GM12878 (cell line): ENCODE results near the gene HAGHL. TPM values are rescaled to one million over a fixed set of nuclear protein-coding genes. Genes with fewer than 3 reads are reported as not detected.

Source experiments
- ATAC-seq: fragments of 200-7000 bp; cut with Tn5 transposase; 3 replicates; pipeline ENCODE4 v1.9.1; 2020; ENCODE audit warnings: mild to moderate bottlenecking, moderate library complexity
- BruUV-seq: library from RNA; stranded (reverse); fragments of 400-500 nt; replicated peaks from 2 replicates; lab custom pipeline; 2021; lab: Mats Ljungman, UMichigan
- CTCF ChIA-PET: fragments of 300-600 bp; sonication (Branson Sonifier 250); formaldehyde crosslinking; extraction: SDS; loops from one replicate; lab custom pipeline; 2021; ENCODE audit warnings: inconsistent platforms; lab: Yijun Ruan, JAX
- POLR2A ChIA-PET: fragments of 350-600 bp; formaldehyde crosslinking; extraction: SDS; loops from one replicate; lab custom pipeline; 2021; ENCODE audit warnings: inconsistent platforms; lab: Charles Lee
- RAD21 ChIA-PET: fragments of 300-600 bp; sonication (Branson Sonifier 250); formaldehyde crosslinking; loops from one replicate; lab custom pipeline; 2023; ENCODE audit warnings: antibody characterized with exemption; ENCODE audit not compliant: unreplicated experiment; lab: Charles Lee
- SMC1A ChIA-PET: fragments of 300-600 bp; sonication (Branson Sonifier 250); formaldehyde crosslinking; loops from one replicate; lab custom pipeline; 2023; ENCODE audit not compliant: unreplicated experiment, uncharacterized antibody; lab: Charles Lee
- DNase-seq: peaks from one replicate; pipeline ENCODE4 v3.0.0-alpha.2; 2011; ENCODE audit warnings: low read depth, low spot score
- FAIRE-seq: peaks from 3 replicates; lab custom pipeline; 2011; peaks lifted over from hg19 to GRCh38; lab: Jason Lieb, UNC
- H2AFZ ChIP-seq: 2 replicates; pipeline ENCODE4 v1.6.0; 2011; ENCODE audit warnings: low read depth, low read length, control low read depth; ENCODE audit not compliant: control insufficient read depth
- H3K27ac ChIP-seq: 2 replicates; pipeline ENCODE4 v1.5.1; 2011; ENCODE audit warnings: control low read depth; ENCODE audit not compliant: control insufficient read depth, insufficient read depth
- H3K27me3 ChIP-seq, 2 experiments: replicated peaks in 1 of 2; 2 replicates each; pipeline versions ENCODE4 v1.6.0 to v1.6.1; 2011; ENCODE audit warnings: low read length in 1 of 2; ENCODE audit not compliant: control insufficient read depth in 2 of 2, insufficient read depth in 2 of 2
- H3K36me3 ChIP-seq, 2 experiments: 2 replicates each; pipeline ENCODE4 v1.5.1; 2011; ENCODE audit warnings: low read length in 1 of 2; ENCODE audit not compliant: control insufficient read depth in 2 of 2, insufficient read depth in 2 of 2
- H3K4me1 ChIP-seq: 2 replicates; pipeline ENCODE4 v1.6.1; 2011; ENCODE audit warnings: mild to moderate bottlenecking, low read length, moderate library complexity, mixed read lengths; ENCODE audit not compliant: control insufficient read depth, insufficient read depth
- H3K4me2 ChIP-seq: 2 replicates; pipeline ENCODE4 v1.6.0; 2011; ENCODE audit warnings: control low read depth; ENCODE audit not compliant: control insufficient read depth, insufficient read depth
- H3K4me3 ChIP-seq: fragments of 200-600 bp; sonication (generic); 2 replicates; pipeline ENCODE4 v1.5.1; 2016
- H3K79me2 ChIP-seq: 2 replicates; pipeline ENCODE4 v1.6.0; 2011; ENCODE audit warnings: low read length; ENCODE audit not compliant: control insufficient read depth, insufficient read depth
- H3K9ac ChIP-seq: 2 replicates; pipeline ENCODE4 v1.8.0; 2011; ENCODE audit warnings: low read length, control low read depth, mixed read lengths; ENCODE audit not compliant: control insufficient read depth, insufficient read depth
- H3K9me3 ChIP-seq: replicated peaks from 3 replicates; pipeline ENCODE4 v1.5.1; 2011; ENCODE audit warnings: mild to moderate bottlenecking, low read length; ENCODE audit not compliant: control insufficient read depth, insufficient read depth
- H4K20me1 ChIP-seq: 2 replicates; pipeline ENCODE4 v1.6.0; 2011; ENCODE audit not compliant: control insufficient read depth, insufficient read depth
- BACH1 ChIP-seq: fragments of 450-650 bp; IDR thresholded peaks from 2 replicates; pipeline ENCODE4 v1.6.1; 2017; ENCODE audit warnings: mild to moderate bottlenecking, borderline replicate concordance
- CBFB ChIP-seq: IDR thresholded peaks from 2 replicates; pipeline ENCODE4 v1.6.1; 2016; ENCODE audit warnings: antibody characterized with exemption, low read depth
- EP300 ChIP-seq, 2 experiments: fragments of 150-350 bp in 1 of 2; IDR thresholded peaks; 2 replicates each; pipeline ENCODE4 v1.6.1; 2011 to 2012; ENCODE audit warnings: low read depth in 2 of 2, low read length in 2 of 2, borderline replicate concordance in 1 of 2, improper control_type of control experiment in 1 of 2, inconsistent platforms in 1 of 2; ENCODE audit not compliant: control insufficient read depth in 1 of 2
- MTA2 ChIP-seq: fragments of 450-650 bp; IDR thresholded peaks from 2 replicates; pipeline ENCODE4 v1.6.1; 2016; ENCODE audit warnings: low read depth, mild to moderate bottlenecking, moderate library complexity
- RCOR1 ChIP-seq: conservative IDR thresholded peaks from 2 replicates; pipeline ENCODE4 v1.6.1; 2012; ENCODE audit warnings: low read depth, low read length, improper control_type of control experiment
- SP1 ChIP-seq: IDR thresholded peaks from one replicate; pipeline ENCODE4 v1.6.1; 2011; ENCODE audit warnings: low read depth, low read length
- TCF12 ChIP-seq: IDR thresholded peaks from 2 replicates; pipeline ENCODE4 v1.6.1; 2011; ENCODE audit warnings: low read depth, mild to moderate bottlenecking, low read length
- ZBED1 ChIP-seq: IDR thresholded peaks from 2 replicates; pipeline ENCODE4 v1.6.1; 2016; ENCODE audit warnings: borderline replicate concordance
- WGBS: methylation state at CpG from one replicate; pipeline ENCODE4 v1.1.6; 2016; ENCODE audit warnings: low lambda C conversion rate; ENCODE audit not compliant: insufficient replicate concordance, insufficient coverage; ENCODE audit errors: missing lambda C conversion rate; 5-methylcytosine and 5-hydroxymethylcytosine counted together
- in situ Hi-C: fragments of 300-500 bp; cut with MboI; formaldehyde crosslinking; loops from 9 replicates; pipeline ENCODE4 v1.14.3; 2018; ENCODE audit warnings: mixed read lengths
- intact Hi-C: fragments of 100-400 bp; cut with micrococcal nuclease; formaldehyde crosslinking; loops from one replicate; pipeline ENCODE4 v1.14.2; 2022; ENCODE audit not compliant: unreplicated experiment
- polyA plus RNA-seq, 11 experiments: library from polyadenylated mRNA; depleted of rRNA in 4 of 11; unstranded in 6 of 11; stranded (reverse) in 5 of 11; fragments of >200 nt; fragmentation: Nextera tagmentation in 4 of 11; fragmentation: Illumina TruSeq in 1 of 11; extraction: Ambion mirVana in 4 of 11; extraction: Trizol in 1 of 11; gene quantifications; 1 replicate in 1 of 11; 2 replicates in 10 of 11; pipeline versions ENCODE4 v1.2.1 to v1.2.3, GENCODE V29; 2011 to 2016; ENCODE audit warnings: inconsistent platforms in 2 of 11, missing spikeins in 2 of 11, low read depth in 1 of 11
- total RNA-seq, 4 experiments: library from RNA; depleted of rRNA in 3 of 4; stranded (reverse); fragments of >200 nt in 3 of 4; fragmentation: Illumina TruSeq in 1 of 4; extraction: Trizol in 1 of 4; gene quantifications; 2 replicates each; pipeline versions ENCODE4 v1.2.1 to v1.2.3, GENCODE V29; 2013 to 2021
- TF ChIP-seq, protein P1 (sequence below): fragments of 150-350 bp; IDR thresholded peaks from 2 replicates; pipeline ENCODE4 v1.6.1; 2016; ENCODE audit warnings: low read depth, low read length

Gene HAGHL
- total and polyA plus RNA-seq, 10 of the 15 experiments (the other 5 are each of a cell fraction or from before 2014, with no cell fraction given) = 0.23 to 44.6 (median 16.4) TPM

DNA sequence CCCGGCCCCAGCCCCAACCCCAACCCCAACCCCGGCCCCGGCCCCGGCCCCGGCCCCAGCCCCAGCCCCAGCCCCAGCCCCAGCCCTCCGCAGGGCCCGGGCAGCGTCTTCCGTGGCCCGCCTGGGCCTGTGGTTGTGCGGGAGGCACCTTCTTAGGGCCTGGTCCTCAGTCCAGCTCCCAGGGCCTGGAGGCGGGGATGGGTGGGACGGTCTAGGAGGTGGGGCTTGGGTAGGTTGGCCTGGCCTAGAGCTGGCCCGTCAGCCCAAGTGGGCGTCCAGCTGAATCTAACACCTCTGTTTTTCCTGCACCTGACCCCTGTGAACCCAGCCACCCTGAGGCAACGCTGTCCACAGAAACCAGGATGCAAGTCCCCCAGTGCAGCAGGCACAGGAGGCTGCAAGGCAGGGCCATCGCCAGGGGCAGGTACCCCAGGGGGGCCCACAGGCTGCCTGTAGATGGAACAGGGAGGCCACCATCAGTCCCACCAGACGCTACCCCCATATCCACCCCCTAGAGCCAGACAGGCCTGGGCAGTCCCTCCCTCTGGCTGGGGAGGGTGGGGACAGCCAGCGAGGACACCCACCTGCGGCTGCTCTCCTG, 42.4 kb downstream of the HAGHL start:
- WGBS = 19% methylated on average over 12 of the region's 20 CpGs
- no peaks in the 10 kb centered on the region for H3K27me3 ChIP-seq
- H3K36me3 ChIP-seq = no peaks in the 10 kb centered on the region
- no peak overlapping the region for H3K9ac ChIP-seq
- ATAC-seq (no peak), DNase-seq (no peak), FAIRE-seq (no peak)
- no peak for TF ChIP-seq CBFB
- TF ChIP-seq SP1 = no peak
- no peak for TF ChIP-seq EP300 (IDR thresholded peaks at IDR 0.05; ENCODE audit: borderline replicate concordance in 1 of 2, control insufficient read depth in 1 of 2, low read depth in 2 of 2, low read length in 2 of 2)
- TF ChIP-seq TCF12 = no peak
- no peak for TF ChIP-seq ZBED1
- TF ChIP-seq, protein P1, sequence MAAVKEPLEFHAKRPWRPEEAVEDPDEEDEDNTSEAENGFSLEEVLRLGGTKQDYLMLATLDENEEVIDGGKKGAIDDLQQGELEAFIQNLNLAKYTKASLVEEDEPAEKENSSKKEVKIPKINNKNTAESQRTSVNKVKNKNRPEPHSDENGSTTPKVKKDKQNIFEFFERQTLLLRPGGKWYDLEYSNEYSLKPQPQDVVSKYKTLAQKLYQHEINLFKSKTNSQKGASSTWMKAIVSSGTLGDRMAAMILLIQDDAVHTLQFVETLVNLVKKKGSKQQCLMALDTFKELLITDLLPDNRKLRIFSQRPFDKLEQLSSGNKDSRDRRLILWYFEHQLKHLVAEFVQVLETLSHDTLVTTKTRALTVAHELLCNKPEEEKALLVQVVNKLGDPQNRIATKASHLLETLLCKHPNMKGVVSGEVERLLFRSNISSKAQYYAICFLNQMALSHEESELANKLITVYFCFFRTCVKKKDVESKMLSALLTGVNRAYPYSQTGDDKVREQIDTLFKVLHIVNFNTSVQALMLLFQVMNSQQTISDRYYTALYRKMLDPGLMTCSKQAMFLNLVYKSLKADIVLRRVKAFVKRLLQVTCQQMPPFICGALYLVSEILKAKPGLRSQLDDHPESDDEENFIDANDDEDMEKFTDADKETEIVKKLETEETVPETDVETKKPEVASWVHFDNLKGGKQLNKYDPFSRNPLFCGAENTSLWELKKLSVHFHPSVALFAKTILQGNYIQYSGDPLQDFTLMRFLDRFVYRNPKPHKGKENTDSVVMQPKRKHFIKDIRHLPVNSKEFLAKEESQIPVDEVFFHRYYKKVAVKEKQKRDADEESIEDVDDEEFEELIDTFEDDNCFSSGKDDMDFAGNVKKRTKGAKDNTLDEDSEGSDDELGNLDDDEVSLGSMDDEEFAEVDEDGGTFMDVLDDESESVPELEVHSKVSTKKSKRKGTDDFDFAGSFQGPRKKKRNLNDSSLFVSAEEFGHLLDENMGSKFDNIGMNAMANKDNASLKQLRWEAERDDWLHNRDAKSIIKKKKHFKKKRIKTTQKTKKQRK = no peak
- TF ChIP-seq BACH1 = no peak
- no peak for TF ChIP-seq MTA2
- TF ChIP-seq RCOR1 = no peak
- H3K4me3 ChIP-seq = no peak overlapping the region
- no peaks in the 10 kb centered on the region for H3K79me2 ChIP-seq
- BruUV-seq = no TSS peak
- no peak overlapping the region for H3K27ac ChIP-seq
- ChIA-PET RAD21 (no interaction called here), SMC1A (no interaction called here), CTCF (no interaction called here), POLR2A (no interaction called here)
- no peaks in the 10 kb centered on the region for H4K20me1 ChIP-seq
- H2AFZ ChIP-seq = no peak overlapping the region
- in situ Hi-C loops (no loop called here), intact Hi-C loops (no loop called here)
- H3K4me2 ChIP-seq = no peak overlapping the region
- no peaks in the 10 kb centered on the region for H3K4me1 ChIP-seq
- no peaks in the 10 kb centered on the region for H3K9me3 ChIP-seq
